DMS79 (cell line): ENCODE results near the gene SPANXA2.
"Not testable (repeated sequence)": the region's sequence is repeated elsewhere in the genome, so short reads cannot be mapped to it uniquely, and the experiment has no call there.

Experiments used
- DNase-seq: peaks from one replicate; lab custom pipeline; 2025; lab: John Stamatoyannopoulos, UW

Gene SPANXA2, protein sequence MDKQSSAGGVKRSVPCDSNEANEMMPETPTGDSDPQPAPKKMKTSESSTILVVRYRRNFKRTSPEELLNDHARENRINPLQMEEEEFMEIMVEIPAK

DNA sequence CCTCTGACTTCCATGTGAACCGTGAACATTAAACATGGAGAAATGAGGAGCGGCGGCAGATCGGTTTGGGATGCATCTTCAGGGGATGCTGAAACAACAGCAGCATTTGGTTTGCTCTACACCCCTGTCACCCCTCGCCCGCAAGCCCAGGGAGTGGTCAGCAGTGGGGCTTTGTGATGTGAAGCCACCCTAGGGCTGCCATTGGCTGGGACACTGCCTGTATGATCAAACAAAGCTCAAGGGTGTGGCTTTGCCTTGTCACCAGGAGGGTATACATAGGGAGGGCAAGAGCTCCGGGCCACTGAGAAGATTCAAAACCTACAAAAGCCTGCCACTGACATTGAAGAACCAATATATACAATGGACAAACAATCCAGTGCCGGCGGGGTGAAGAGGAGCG is at the start of gene SPANXA2:
SPANXA2 (plus strand) TSS at position 301 of the 400 bp plus-strand sequence; CDS start at position 361, 60 bp downstream.
- DNase-seq, result not testable (repeated sequence)

GRCh38 chrX:141542551-141542950 is 47.0 kb upstream of the SPANXA2 start:
- not testable (repeated sequence) for DNase-seq

DNA sequence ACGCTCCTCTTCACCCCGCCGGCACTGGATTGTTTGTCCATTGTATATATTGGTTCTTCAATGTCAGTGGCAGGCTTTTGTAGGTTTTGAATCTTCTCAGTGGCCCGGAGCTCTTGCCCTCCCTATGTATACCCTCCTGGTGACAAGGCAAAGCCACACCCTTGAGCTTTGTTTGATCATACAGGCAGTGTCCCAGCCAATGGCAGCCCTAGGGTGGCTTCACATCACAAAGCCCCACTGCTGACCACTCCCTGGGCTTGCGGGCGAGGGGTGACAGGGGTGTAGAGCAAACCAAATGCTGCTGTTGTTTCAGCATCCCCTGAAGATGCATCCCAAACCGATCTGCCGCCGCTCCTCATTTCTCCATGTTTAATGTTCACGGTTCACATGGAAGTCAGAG is 4.9 kb upstream of the SPANXA2 start, which contains the start of gene SPANXA1:
SPANXA1 (minus strand) TSS at position 101 of the 400 bp plus-strand sequence; CDS start at position 41, 60 bp downstream.
- not testable (repeated sequence) for DNase-seq

GRCh38 chrX:141609111-141609510 is 19.6 kb downstream of the SPANXA2 start:
- DNase-seq, result no peak

GRCh38 chrX:141619336-141619735 is 29.8 kb downstream of the SPANXA2 start:
- DNase-seq, result no peak

- no peak for DNase-seq
These were observed 42.6 kb downstream of the SPANXA2 start for GRCh38 chrX:141632124-141632523.

GRCh38 chrX:141638550-141638949 is 49.0 kb downstream of the SPANXA2 start:
- no peak for DNase-seq
